K562 (cell line): ENCODE data around the gene LCA5L. TPM values are rescaled to one million over a fixed set of nuclear protein-coding genes. Genes with fewer than 3 reads are reported as not detected.
A peak's percentile ranks its signal among the peaks of the same experiment; 100 is the strongest.

ENCODE experiments used
- ATF6 ChIP-seq: sonication (generic); formaldehyde crosslinking; IDR thresholded peaks from 2 replicates; pipeline ENCODE4 v1.4.0; 2020; ENCODE audit warnings: mild to moderate bottlenecking, missing genetic modification reagents
- CTBP1 ChIP-seq: fragments of 450-650 bp; IDR thresholded peaks from 2 replicates; pipeline ENCODE4 v1.6.1; 2016; ENCODE audit warnings: borderline replicate concordance
- E4F1 ChIP-seq: fragments of 250-450 bp; sonication (Bioruptor Pico); IDR thresholded peaks from 2 replicates; pipeline ENCODE4 v1.5.0; 2021; ENCODE audit warnings: mild to moderate bottlenecking, borderline replicate concordance
- EP400 ChIP-seq: fragments of 450-650 bp; IDR thresholded peaks from 2 replicates; pipeline ENCODE4 v1.6.1; 2017; ENCODE audit warnings: antibody characterized with exemption, mild to moderate bottlenecking, moderate library complexity
- FOXJ3 ChIP-seq: sonication (generic); formaldehyde crosslinking; IDR thresholded peaks from 2 replicates; pipeline ENCODE4 v1.4.0; 2020; ENCODE audit warnings: mild to moderate bottlenecking, missing genetic modification reagents
- HDAC1 ChIP-seq, 2 experiments: fragments of 450-650 bp; IDR thresholded peaks; 2 replicates each; pipeline ENCODE4 v1.6.1; 2016 to 2017; ENCODE audit warnings: inconsistent platforms in 1 of 2, mild to moderate bottlenecking in 1 of 2, moderate library complexity in 1 of 2
- IRF2 ChIP-seq: sonication (generic); formaldehyde crosslinking; IDR thresholded peaks from 2 replicates; pipeline ENCODE4 v1.8.1; 2022; ENCODE audit warnings: mild to moderate bottlenecking, missing genetic modification reagents
- JUNB ChIP-seq: fragments of 450-650 bp; formaldehyde crosslinking; conservative IDR thresholded peaks from 2 replicates; pipeline ENCODE4 v1.4.0; 2020; ENCODE audit warnings: mild to moderate bottlenecking
- KLF10 ChIP-seq: fragments of 250-450 bp; sonication (Bioruptor Pico); IDR thresholded peaks from 2 replicates; pipeline ENCODE4 v1.6.1; 2021; ENCODE audit warnings: matching md5 sums
- MAZ ChIP-seq, 2 experiments: fragments of 450-650 bp in 1 of 2; sonication (generic) in 1 of 2; formaldehyde crosslinking; IDR thresholded peaks in 1 of 2; conservative IDR thresholded peaks in 1 of 2; 2 replicates each; pipeline versions ENCODE4 v1.4.0 to v1.5.0; 2020; ENCODE audit warnings: mild to moderate bottlenecking in 1 of 2, missing genetic modification reagents in 1 of 2
- NR2C1 ChIP-seq, 2 experiments: fragments of 450-650 bp; IDR thresholded peaks; 2 replicates each; pipeline ENCODE4 v1.6.1; 2017; ENCODE audit warnings: mild to moderate bottlenecking in 2 of 2, antibody characterized with exemption in 1 of 2, inconsistent platforms in 1 of 2, missing compliant biosample characterization in 1 of 2, missing genetic modification characterization in 1 of 2
- PTRF ChIP-seq: fragments of 450-650 bp; IDR thresholded peaks from 2 replicates; pipeline ENCODE4 v1.6.1; 2016; ENCODE audit warnings: mild to moderate bottlenecking, missing genetic modification characterization, missing compliant biosample characterization
- RNF2 ChIP-seq: sonication (generic); IDR thresholded peaks from 2 replicates; pipeline ENCODE4 v1.6.1; 2016
- SAP30 ChIP-seq: fragments of 200-600 bp; sonication (generic); IDR thresholded peaks from 2 replicates; pipeline ENCODE4 v1.6.1; 2012; ENCODE audit warnings: borderline replicate concordance, low read depth, mild to moderate bottlenecking, moderate library complexity, low read length, control low read depth, inconsistent platforms; ENCODE audit not compliant: insufficient read depth, poor library complexity, severe bottlenecking
- SLC30A9 ChIP-seq: fragments of 250-450 bp; sonication (Bioruptor Pico); IDR thresholded peaks from 2 replicates; pipeline ENCODE4 v1.8.0; 2022; ENCODE audit warnings: mild to moderate bottlenecking, moderate library complexity
- SREBF1 ChIP-seq: fragments of 150-350 bp; IDR thresholded peaks from 2 replicates; pipeline ENCODE4 v1.6.1; 2014; ENCODE audit warnings: antibody characterized with exemption, low read depth, low read length, borderline replicate concordance
- ZC3H8 ChIP-seq: fragments of 450-650 bp; IDR thresholded peaks from 2 replicates; pipeline ENCODE4 v1.6.1; 2017
- ZNF174 ChIP-seq: fragments of 250-450 bp; sonication (Bioruptor Pico); IDR thresholded peaks from 2 replicates; pipeline ENCODE4 v1.4.0; 2020; ENCODE audit warnings: mild to moderate bottlenecking
- ZNF507 ChIP-seq: conservative IDR thresholded peaks from 2 replicates; pipeline ENCODE4 v1.6.1; 2017; ENCODE audit warnings: missing genetic modification characterization, missing compliant biosample characterization
- ZNF655 ChIP-seq: fragments of 250-450 bp; sonication (Bioruptor Pico); IDR thresholded peaks from 2 replicates; pipeline ENCODE4 v1.5.0; 2021
- polyA plus RNA-seq, 8 experiments: library from polyadenylated mRNA; depleted of rRNA in 4 of 8; stranded (reverse) in 5 of 8; unstranded in 3 of 8; fragments of >200 nt; fragmentation: Nextera tagmentation in 2 of 8; fragmentation: Illumina TruSeq in 1 of 8; extraction: Ambion mirVana in 2 of 8; extraction: Trizol in 1 of 8; gene quantifications; 2 replicates each; pipeline versions ENCODE4 v1.2.1 to v1.2.3, GENCODE V29; 2011 to 2014; ENCODE audit warnings: inconsistent platforms in 1 of 8, missing spikeins in 1 of 8
- total RNA-seq, 7 experiments: library from RNA; depleted of rRNA in 6 of 7; stranded (reverse); fragments of >200 nt in 6 of 7; fragmentation: Illumina TruSeq in 2 of 7; extraction: Trizol in 2 of 7; gene quantifications; 2 replicates each; pipeline versions ENCODE4 v1.2.1 to v1.2.3, GENCODE V29; 2011 to 2021; ENCODE audit warnings: low replicate concordance in 1 of 7

Gene LCA5L
- total and polyA plus RNA-seq, 9 of the 15 experiments (the other 6 are each of a cell fraction or from before 2014, with no cell fraction given) = 1.8 to 4.9 (median 3.8) TPM

- peak in 1 of 2 experiments; percentile 95; a peak in 3 of 4 replicates for TF ChIP-seq MAZ (CRISPR knock-in tag; conservative IDR thresholded peaks at IDR 0.05 in 1 of 2, IDR thresholded peaks at IDR 0.05 in 1 of 2)
- peak; percentile 97 for TF ChIP-seq SAP30
- no peak for TF ChIP-seq ZC3H8
- peak; percentile 81; the same call in 1 of the 2 replicates for TF ChIP-seq CTBP1
- no peak for TF ChIP-seq KLF10
- TF ChIP-seq RNF2 = peak; percentile 65
- no peak for TF ChIP-seq ZNF174 (CRISPR knock-in tag)
- no peak for TF ChIP-seq IRF2 (CRISPR knock-in tag)
- TF ChIP-seq PTRF (tag) = no peak
- TF ChIP-seq NR2C1 (IDR thresholded peaks at IDR 0.05) = peak; percentile 66; the same call in 1 of the 2 replicates
- peak; percentile 62 for TF ChIP-seq NR2C1 (tag; IDR thresholded peaks at IDR 0.05)
- TF ChIP-seq JUNB (CRISPR knock-in tag) = no peak
- TF ChIP-seq SREBF1 = no peak
- no peak for TF ChIP-seq FOXJ3
- TF ChIP-seq ZNF655 = no peak
- TF ChIP-seq HDAC1 (IDR thresholded peaks at IDR 0.05) = peak in 1 of 2 experiments; percentile 97; a peak in 3 of 4 replicates
- TF ChIP-seq E4F1 = no peak
- no peak for TF ChIP-seq ATF6 (CRISPR knock-in tag)
- TF ChIP-seq SLC30A9 (CRISPR knock-in tag) = no peak
- TF ChIP-seq EP400 = peak; percentile 92
- no peak for TF ChIP-seq ZNF507 (tag)
Observed at GRCh38 chr21:39445321-39446269, at the start of gene LCA5L (continued).
